Uterus (tissue), 4 donors: ENCODE measurements around the gene SH3RF3. TPM values are rescaled to one million over a fixed set of nuclear protein-coding genes. Genes with fewer than 3 reads are reported as not detected.

Source experiments
- DNase-seq, 2 donors: peaks; one replicate each; pipeline ENCODE4 v3.0.0-alpha.2; 2019 to 2020
- H3K27ac ChIP-seq, 2 donors: fragments of 200-600 bp; sonication (generic); 1 replicate in 1 of 2; 2 replicates in 1 of 2; pipeline ENCODE4 v1.5.1; 2016 to 2018
- H3K27me3 ChIP-seq, 2 donors: fragments of 200-600 bp; sonication (generic); one replicate each; pipeline ENCODE4 v1.5.1; 2018 to 2019; ENCODE audit warnings: control low read depth in 1 of 2
- H3K36me3 ChIP-seq, 2 donors: fragments of 200-600 bp; sonication (generic); one replicate each; pipeline ENCODE4 v1.5.1; 2019; ENCODE audit warnings: control low read depth in 1 of 2
- H3K4me1 ChIP-seq, 2 donors: fragments of 200-600 bp; sonication (generic); one replicate each; pipeline ENCODE4 v1.5.1; 2018 to 2019; ENCODE audit warnings: control low read depth in 1 of 2
- H3K4me3 ChIP-seq, 2 donors: fragments of 200-600 bp; sonication (generic); 1 replicate in 1 of 2; 2 replicates in 1 of 2; pipeline ENCODE4 v1.5.1; 2018 to 2019; ENCODE audit warnings: mild to moderate bottlenecking in 1 of 2
- H3K9me3 ChIP-seq, 2 donors: fragments of 200-600 bp; sonication (generic); one replicate each; pipeline ENCODE4 v1.5.1; 2019; ENCODE audit warnings: control low read depth in 1 of 2
- POLR2A ChIP-seq, 2 donors: fragments of 450-650 bp; IDR thresholded peaks; one replicate each; pipeline ENCODE4 v1.6.1; 2016; ENCODE audit warnings: antibody characterized with exemption in 2 of 2, mild to moderate bottlenecking in 1 of 2, moderate library complexity in 1 of 2
- intact Hi-C: fragments of 100-400 bp; cut with DNase I; formaldehyde crosslinking; loops from one replicate; pipeline ENCODE4 v1.15.1; 2023; ENCODE audit warnings: low total_unique reads
- total RNA-seq, 4 donors: library from RNA; depleted of rRNA in 3 of 4; stranded (reverse); fragments of >200 nt in 3 of 4; gene quantifications; one replicate each; pipeline versions ENCODE4 v1.1.0 to v1.2.4, GENCODE V29; 2014 to 2023
- TF ChIP-seq, protein P1 (sequence below), 4 experiments: fragments of 200-600 bp in 2 of 4; fragments of 450-650 bp in 2 of 4; sonication (generic) in 2 of 4; IDR thresholded peaks; one replicate each; pipeline ENCODE4 v1.5.1; 2016 to 2019; ENCODE audit warnings: antibody characterized with exemption in 4 of 4, mild to moderate bottlenecking in 2 of 4, moderate library complexity in 1 of 4
- donor health status: DM: yes; HTN: yes; CAD: no.

Gene SH3RF3
- total RNA-seq, 4 donors from 2014 or later: 5.1 to 10.2 (median 8.7) TPM; not detected in 1

GRCh38 chr2:109144721-109145120 lies 15.7 kb downstream of the SH3RF3 start:
- Histone ChIP-seq H3K4me3 (no peak overlapping the region), H3K36me3 (no peaks in the 10 kb centered on the region), H3K27me3 (no peaks in the 10 kb centered on the region), H3K4me1 (no peaks in the 10 kb centered on the region), H3K9me3 (no peaks in the 10 kb centered on the region), H3K27ac (no peak overlapping the region)
- intact Hi-C loops: no loop called here
- TF ChIP-seq, protein P1, sequence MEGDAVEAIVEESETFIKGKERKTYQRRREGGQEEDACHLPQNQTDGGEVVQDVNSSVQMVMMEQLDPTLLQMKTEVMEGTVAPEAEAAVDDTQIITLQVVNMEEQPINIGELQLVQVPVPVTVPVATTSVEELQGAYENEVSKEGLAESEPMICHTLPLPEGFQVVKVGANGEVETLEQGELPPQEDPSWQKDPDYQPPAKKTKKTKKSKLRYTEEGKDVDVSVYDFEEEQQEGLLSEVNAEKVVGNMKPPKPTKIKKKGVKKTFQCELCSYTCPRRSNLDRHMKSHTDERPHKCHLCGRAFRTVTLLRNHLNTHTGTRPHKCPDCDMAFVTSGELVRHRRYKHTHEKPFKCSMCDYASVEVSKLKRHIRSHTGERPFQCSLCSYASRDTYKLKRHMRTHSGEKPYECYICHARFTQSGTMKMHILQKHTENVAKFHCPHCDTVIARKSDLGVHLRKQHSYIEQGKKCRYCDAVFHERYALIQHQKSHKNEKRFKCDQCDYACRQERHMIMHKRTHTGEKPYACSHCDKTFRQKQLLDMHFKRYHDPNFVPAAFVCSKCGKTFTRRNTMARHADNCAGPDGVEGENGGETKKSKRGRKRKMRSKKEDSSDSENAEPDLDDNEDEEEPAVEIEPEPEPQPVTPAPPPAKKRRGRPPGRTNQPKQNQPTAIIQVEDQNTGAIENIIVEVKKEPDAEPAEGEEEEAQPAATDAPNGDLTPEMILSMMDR (IDR thresholded peaks at IDR 0.05): no peak
- no peak for TF ChIP-seq POLR2A (IDR thresholded peaks at IDR 0.05)
- DNase-seq: no peak

GRCh38 chr2:109145286-109145685 lies 16.3 kb downstream of the SH3RF3 start:
- intact Hi-C loops: no loop called here
- no peaks in the 10 kb centered on the region for H3K9me3 ChIP-seq
- H3K27ac ChIP-seq: no peak overlapping the region
- no peak for DNase-seq
- no peaks in the 10 kb centered on the region for H3K4me1 ChIP-seq
- H3K36me3 ChIP-seq: no peaks in the 10 kb centered on the region
- no peaks in the 10 kb centered on the region for H3K27me3 ChIP-seq
- H3K4me3 ChIP-seq: no peak overlapping the region
- TF ChIP-seq POLR2A (IDR thresholded peaks at IDR 0.05): no peak
- TF ChIP-seq, protein P1 (IDR thresholded peaks at IDR 0.05): no peak

DNA sequence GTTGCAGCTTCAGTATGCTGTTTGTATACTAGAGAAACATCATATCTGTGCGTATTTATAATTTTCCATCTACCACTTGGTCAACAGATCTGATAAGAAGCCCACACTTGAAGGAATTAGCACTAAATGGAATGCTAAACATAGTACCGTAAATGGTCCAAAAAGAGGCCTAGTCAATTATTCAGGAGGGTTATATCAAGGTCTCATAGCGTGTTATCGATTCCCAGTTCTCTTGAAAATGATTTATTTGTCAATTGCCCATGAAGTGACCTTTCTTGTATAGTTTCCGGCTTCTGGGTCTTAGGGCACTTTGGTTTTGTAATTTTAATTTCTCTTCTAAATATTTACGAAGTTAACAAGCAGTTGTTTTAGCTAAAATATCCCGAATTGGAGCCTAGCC lies 18.4 kb downstream of the SH3RF3 start:
- no peaks in the 10 kb centered on the region for H3K9me3 ChIP-seq
- intact Hi-C loops: no loop called here
- H3K36me3 ChIP-seq: no peaks in the 10 kb centered on the region
- no peaks in the 10 kb centered on the region for H3K4me1 ChIP-seq
- no peak for DNase-seq
- H3K27me3 ChIP-seq: no peaks in the 10 kb centered on the region
- no peak overlapping the region for H3K4me3 ChIP-seq
- no peak overlapping the region for H3K27ac ChIP-seq
- no peak for TF ChIP-seq POLR2A (IDR thresholded peaks at IDR 0.05)
- TF ChIP-seq, protein P1 (IDR thresholded peaks at IDR 0.05): no peak

DNA sequence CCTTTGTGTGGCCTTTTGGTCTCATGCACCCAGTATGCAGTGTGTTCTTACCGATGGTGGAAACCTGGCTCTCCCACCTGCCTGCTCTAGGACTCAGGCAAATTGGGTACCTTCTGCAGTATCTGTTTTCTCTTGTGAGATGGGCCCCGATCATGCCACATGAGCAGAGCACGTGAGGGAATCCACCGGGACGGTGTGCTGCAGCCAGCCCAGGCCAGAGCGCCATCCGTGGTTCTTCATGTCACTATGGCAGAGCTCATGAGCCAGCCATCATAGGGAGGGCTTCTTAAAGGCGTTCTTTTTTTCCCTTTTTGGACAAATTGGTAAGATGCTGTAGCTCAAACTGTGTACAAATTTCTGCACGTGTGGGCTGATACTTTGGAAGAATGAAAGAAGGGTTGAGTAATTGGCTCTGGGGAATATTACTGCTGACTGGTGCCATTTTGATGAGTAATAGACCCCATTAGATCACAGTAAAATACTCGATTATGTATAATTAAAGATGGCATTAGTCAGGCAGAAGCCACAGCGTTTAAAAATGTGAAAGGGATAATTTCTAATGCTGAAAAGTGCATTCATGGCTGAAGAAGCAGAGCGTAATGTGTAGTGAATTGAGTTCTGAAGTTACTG lies 19.2 kb downstream of the SH3RF3 start:
- no peaks in the 10 kb centered on the region for H3K9me3 ChIP-seq
- no peak overlapping the region for H3K27ac ChIP-seq
- TF ChIP-seq, protein P1 (IDR thresholded peaks at IDR 0.05): no peak
- no peak for TF ChIP-seq POLR2A (IDR thresholded peaks at IDR 0.05)
- H3K27me3 ChIP-seq: no peaks in the 10 kb centered on the region
- no peaks in the 10 kb centered on the region for H3K4me1 ChIP-seq
- no peak for DNase-seq
- H3K36me3 ChIP-seq: no peaks in the 10 kb centered on the region
- no peak overlapping the region for H3K4me3 ChIP-seq
- intact Hi-C loops: no loop called here

DNA sequence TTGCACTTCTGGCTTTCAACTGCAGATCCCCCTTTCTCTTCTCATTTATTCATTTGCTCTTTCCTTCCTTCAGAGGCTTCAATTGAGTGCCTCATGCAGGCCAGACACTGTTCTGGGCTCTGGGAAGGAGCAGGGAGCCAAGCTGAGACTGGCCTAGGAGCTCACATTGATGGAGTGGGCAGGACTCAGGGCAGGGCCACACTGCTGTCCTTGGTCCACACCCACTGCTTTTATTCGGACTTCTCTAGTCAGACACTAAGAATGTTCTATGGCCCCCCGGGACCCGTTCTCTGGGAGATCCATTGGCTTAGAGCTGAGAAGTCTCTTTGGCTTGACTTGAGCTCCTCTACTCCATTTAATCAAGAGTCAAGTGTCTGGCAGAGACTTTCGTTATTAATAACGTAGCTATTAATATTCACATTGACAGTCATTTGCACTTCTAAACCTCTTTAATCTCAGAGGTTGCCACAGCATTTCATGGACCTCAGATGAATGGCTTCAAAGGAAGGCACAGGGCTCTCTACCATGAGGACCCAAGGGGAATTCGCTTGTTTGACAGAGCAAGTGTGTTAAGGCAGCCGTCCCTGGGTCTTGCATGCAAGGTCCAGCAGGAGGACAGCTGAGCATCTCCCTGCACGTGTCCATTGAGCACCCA lies 20.1 kb downstream of the SH3RF3 start:
- H3K9me3 ChIP-seq: no peaks in the 10 kb centered on the region
- no peak for DNase-seq
- H3K27ac ChIP-seq: no peak overlapping the region
- H3K27me3 ChIP-seq: no peaks in the 10 kb centered on the region
- H3K4me1 ChIP-seq: no peaks in the 10 kb centered on the region
- intact Hi-C loops: no loop called here
- TF ChIP-seq, protein P1 (IDR thresholded peaks at IDR 0.05): no peak
- TF ChIP-seq POLR2A (IDR thresholded peaks at IDR 0.05): no peak
- H3K36me3 ChIP-seq: no peaks in the 10 kb centered on the region
- no peak overlapping the region for H3K4me3 ChIP-seq
